Heart left ventricle (tissue), 13 donors: ENCODE measurements around the gene ZNF451.

Experiments
- CTCF ChIP-seq, 12 donors: fragments of 200-600 bp; sonication (generic) in 4 of 12; IDR thresholded peaks; one replicate each; pipeline versions ENCODE4 v1.5.0 to v1.8.0; 2018 to 2022; ENCODE audit warnings: antibody characterized with exemption in 12 of 12, mild to moderate bottlenecking in 5 of 12
- POLR2A ChIP-seq, 2 donors: fragments of 450-650 bp; IDR thresholded peaks; one replicate each; pipeline ENCODE4 v1.6.1; 2017; ENCODE audit warnings: antibody characterized with exemption in 2 of 2, mild to moderate bottlenecking in 2 of 2, moderate library complexity in 2 of 2
- donor health status: ischemic (EF 13 %, LVEDD 7.1; RV severe dilation, severe dysfunction).
- donor health status: DM: no; HTN: yes; CAD: no.
- donor health status: DM: no; HTN: no; CAD: no.
- donor health status: ischemic (EF 25% LVEDD 6.9; RV normal size, moderate dysfunction).
- donor health status: ischemic (EF 25% LVEDD 5.7; RV mildly dilated, moderate dysfunction).
- donor health status: ischemic (EF 35%, LVEDD 5.7; RV mildly dilated, moderate dysfunction).
- donor health status: nonischemic (EF 11% LVEDD 7.7; RV severe dilation, severe dysfunction).
- donor health status: DM: yes; HTN: yes; CAD: no.
- donor health status: PGD.
- donor health status: ischemic (EF 29% LVEDD 5.4; RV normal size, mild dysfunction).
- donor health status: nonischemic (EF 23%, LVEDD 6.1; RV moderate dilation, normal function).

DNA sequence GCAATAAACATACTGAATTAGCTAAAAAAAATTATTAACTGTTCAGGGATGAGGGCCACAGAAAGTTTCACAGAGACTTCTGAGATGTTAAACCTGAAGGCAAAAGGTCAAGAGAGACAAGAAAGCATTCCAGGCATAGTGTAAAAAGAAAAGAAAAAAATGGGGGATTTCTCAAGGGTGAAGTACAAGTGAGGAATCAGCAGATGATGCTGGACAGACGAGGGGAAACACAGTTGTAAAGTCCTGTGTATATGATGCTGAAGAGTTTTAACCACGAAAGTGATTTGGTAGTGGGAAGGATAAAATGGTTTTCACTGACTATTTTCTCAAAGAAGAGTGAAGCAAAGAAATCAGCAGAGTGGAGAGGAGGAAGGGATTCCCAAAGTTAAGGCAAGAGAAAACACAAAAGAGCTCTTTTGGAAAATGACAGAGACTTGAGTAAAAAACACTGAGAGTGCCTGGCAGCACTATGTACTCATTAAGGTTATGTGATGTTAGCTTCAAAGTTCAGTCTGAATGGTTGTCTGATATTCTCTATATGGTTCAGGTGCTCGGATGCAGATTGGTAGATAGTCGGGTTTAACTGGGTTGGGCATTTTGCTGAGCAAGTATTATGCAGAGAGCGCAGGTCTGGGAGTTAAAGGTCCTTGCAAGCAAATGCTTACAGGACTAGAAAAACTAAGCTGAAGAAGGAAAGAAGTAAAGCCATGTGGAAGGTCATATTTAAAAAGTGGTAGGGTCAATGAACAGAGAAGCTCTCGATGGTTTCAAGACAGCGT, 115.8 kb downstream of the ZNF451 start:
- TF ChIP-seq CTCF (IDR thresholded peaks at IDR 0.05), result no peak
- no peak for TF ChIP-seq POLR2A (IDR thresholded peaks at IDR 0.05)
